ENCODE measurements around the gene ARHGAP12.

The ARHGAP12 gene

GRCh38 chr10:31789555-31789954, 139.1 kb downstream of the ARHGAP12 start:
- Histone ChIP-seq H3K36me3 (ENCODE audit: control insufficient read depth in 2 of 2, insufficient read depth in 2 of 2, low read length in 2 of 2) (no peaks in the 10 kb centered on the region), H3K27me3 (ENCODE audit: control insufficient read depth in 1 of 2, insufficient read depth in 2 of 2, low read length in 2 of 2) (no peaks in the 10 kb centered on the region), H3K9ac (ENCODE audit: low read length in 2 of 2) (no peak overlapping the region), H3K9me3 (ENCODE audit: control insufficient read depth in 2 of 2, low read length in 2 of 2) (no peaks in the 10 kb centered on the region), H3K4me3 (ENCODE audit: low read length in 2 of 2) (no peak overlapping the region), H3K27ac (ENCODE audit: low read length) (no peak overlapping the region), H3K4me1 (ENCODE audit: control insufficient read depth, insufficient read depth, low read length) (no peaks in the 10 kb centered on the region)

GRCh38 chr10:31782701-31783100, 145.9 kb downstream of the ARHGAP12 start:
- H3K27me3 ChIP-seq (ENCODE audit: control insufficient read depth in 1 of 2, insufficient read depth in 2 of 2, low read length in 2 of 2): no peaks in the 10 kb centered on the region
- no peak overlapping the region for H3K4me3 ChIP-seq (ENCODE audit: low read length in 2 of 2)
- H3K9ac ChIP-seq (ENCODE audit: low read length in 2 of 2): no peak overlapping the region
- H3K27ac ChIP-seq (ENCODE audit: low read length): no peak overlapping the region
- H3K9me3 ChIP-seq (ENCODE audit: control insufficient read depth in 2 of 2, low read length in 2 of 2): no peaks in the 10 kb centered on the region
- no peaks in the 10 kb centered on the region for H3K36me3 ChIP-seq (ENCODE audit: control insufficient read depth in 2 of 2, insufficient read depth in 2 of 2, low read length in 2 of 2)
- H3K4me1 ChIP-seq (ENCODE audit: control insufficient read depth, insufficient read depth, low read length): no peaks in the 10 kb centered on the region

- H3K27ac ChIP-seq (ENCODE audit: low read length): no peak overlapping the region
- no peak overlapping the region for H3K4me3 ChIP-seq (ENCODE audit: low read length in 2 of 2)
- no peak overlapping the region for H3K9ac ChIP-seq (ENCODE audit: low read length in 2 of 2)
- no peaks in the 10 kb centered on the region for H3K9me3 ChIP-seq (ENCODE audit: control insufficient read depth in 2 of 2, low read length in 2 of 2)
- H3K4me1 ChIP-seq (ENCODE audit: control insufficient read depth, insufficient read depth, low read length): no peaks in the 10 kb centered on the region
- no peaks in the 10 kb centered on the region for H3K27me3 ChIP-seq (ENCODE audit: control insufficient read depth in 1 of 2, insufficient read depth in 2 of 2, low read length in 2 of 2)
- no peaks in the 10 kb centered on the region for H3K36me3 ChIP-seq (ENCODE audit: control insufficient read depth in 2 of 2, insufficient read depth in 2 of 2, low read length in 2 of 2)
Measured at GRCh38 chr10:31780717-31781116, 147.9 kb downstream of the ARHGAP12 start.

- no peak overlapping the region for H3K27ac ChIP-seq (ENCODE audit: low read length)
- no peak overlapping the region for H3K9ac ChIP-seq (ENCODE audit: low read length in 2 of 2)
- H3K4me1 ChIP-seq (ENCODE audit: control insufficient read depth, insufficient read depth, low read length): peaks cover 3% of the 10 kb centered on the region
- H3K36me3 ChIP-seq (ENCODE audit: control insufficient read depth in 2 of 2, insufficient read depth in 2 of 2, low read length in 2 of 2): no peaks in the 10 kb centered on the region
- H3K9me3 ChIP-seq (ENCODE audit: control insufficient read depth in 2 of 2, low read length in 2 of 2): no peaks in the 10 kb centered on the region
- no peaks in the 10 kb centered on the region for H3K27me3 ChIP-seq (ENCODE audit: control insufficient read depth in 1 of 2, insufficient read depth in 2 of 2, low read length in 2 of 2)
- H3K4me3 ChIP-seq (ENCODE audit: low read length in 2 of 2): no peak overlapping the region
Measured at GRCh38 chr10:31778627-31779026, 150.0 kb downstream of the ARHGAP12 start.

GRCh38 chr10:31776159-31776558, 152.5 kb downstream of the ARHGAP12 start:
- no peak overlapping the region for H3K27ac ChIP-seq (ENCODE audit: low read length)
- no peak overlapping the region for H3K4me3 ChIP-seq (ENCODE audit: low read length in 2 of 2)
- peaks cover 10% of the 10 kb centered on the region for H3K4me1 ChIP-seq (ENCODE audit: control insufficient read depth, insufficient read depth, low read length)
- H3K36me3 ChIP-seq (ENCODE audit: control insufficient read depth in 2 of 2, insufficient read depth in 2 of 2, low read length in 2 of 2): no peaks in the 10 kb centered on the region
- H3K9me3 ChIP-seq (ENCODE audit: control insufficient read depth in 2 of 2, low read length in 2 of 2): no peaks in the 10 kb centered on the region
- no peaks in the 10 kb centered on the region for H3K27me3 ChIP-seq (ENCODE audit: control insufficient read depth in 1 of 2, insufficient read depth in 2 of 2, low read length in 2 of 2)
- H3K9ac ChIP-seq (ENCODE audit: low read length in 2 of 2): no peak overlapping the region

- Histone ChIP-seq H3K27ac (ENCODE audit: low read length) (no peak overlapping the region), H3K9me3 (ENCODE audit: control insufficient read depth in 2 of 2, low read length in 2 of 2) (no peaks in the 10 kb centered on the region), H3K36me3 (ENCODE audit: control insufficient read depth in 2 of 2, insufficient read depth in 2 of 2, low read length in 2 of 2) (no peaks in the 10 kb centered on the region), H3K4me3 (ENCODE audit: low read length in 2 of 2) (no peak overlapping the region), H3K27me3 (ENCODE audit: control insufficient read depth in 1 of 2, insufficient read depth in 2 of 2, low read length in 2 of 2) (no peaks in the 10 kb centered on the region), H3K4me1 (ENCODE audit: control insufficient read depth, insufficient read depth, low read length) (peaks cover 11% of the 10 kb centered on the region), H3K9ac (ENCODE audit: low read length in 2 of 2) (no peak overlapping the region)
Measured at GRCh38 chr10:31774928-31775650, 153.5 kb downstream of the ARHGAP12 start.

- H3K4me3 ChIP-seq (ENCODE audit: low read length in 2 of 2): no peak overlapping the region
- peaks cover 11% of the 10 kb centered on the region for H3K4me1 ChIP-seq (ENCODE audit: control insufficient read depth, insufficient read depth, low read length)
- no peak overlapping the region for H3K9ac ChIP-seq (ENCODE audit: low read length in 2 of 2)
- no peaks in the 10 kb centered on the region for H3K9me3 ChIP-seq (ENCODE audit: control insufficient read depth in 2 of 2, low read length in 2 of 2)
- H3K27me3 ChIP-seq (ENCODE audit: control insufficient read depth in 1 of 2, insufficient read depth in 2 of 2, low read length in 2 of 2): no peaks in the 10 kb centered on the region
- no peaks in the 10 kb centered on the region for H3K36me3 ChIP-seq (ENCODE audit: control insufficient read depth in 2 of 2, insufficient read depth in 2 of 2, low read length in 2 of 2)
- H3K27ac ChIP-seq (ENCODE audit: low read length): no peak overlapping the region
Measured at GRCh38 chr10:31774299-31774900, 154.2 kb downstream of the ARHGAP12 start.

- no peak overlapping the region for H3K27ac ChIP-seq (ENCODE audit: low read length)
- no peak overlapping the region for H3K9ac ChIP-seq (ENCODE audit: low read length in 2 of 2)
Measured at GRCh38 chr10:31773749-31774298, 154.8 kb downstream of the ARHGAP12 start.

GRCh38 chr10:31771331-31771831, 157.2 kb downstream of the ARHGAP12 start:
- Histone ChIP-seq H3K4me3 (ENCODE audit: low read length in 2 of 2) (no peak overlapping the region), H3K4me1 (ENCODE audit: control insufficient read depth, insufficient read depth, low read length) (peaks cover 11% of the 10 kb centered on the region), H3K9me3 (ENCODE audit: control insufficient read depth in 2 of 2, low read length in 2 of 2) (no peaks in the 10 kb centered on the region), H3K27me3 (ENCODE audit: control insufficient read depth in 1 of 2, insufficient read depth in 2 of 2, low read length in 2 of 2) (no peaks in the 10 kb centered on the region), H3K36me3 (ENCODE audit: control insufficient read depth in 2 of 2, insufficient read depth in 2 of 2, low read length in 2 of 2) (no peaks in the 10 kb centered on the region), H3K9ac (ENCODE audit: low read length in 2 of 2) (no peak overlapping the region), H3K27ac (ENCODE audit: low read length) (peak overlapping the region; percentile 46)

More at GRCh38 chr10:31773749-31774298, 154.8 kb downstream of the ARHGAP12 start:
- Histone ChIP-seq H3K36me3 (ENCODE audit: control insufficient read depth in 2 of 2, insufficient read depth in 2 of 2, low read length in 2 of 2) (no peaks in the 10 kb centered on the region), H3K27me3 (ENCODE audit: control insufficient read depth in 1 of 2, insufficient read depth in 2 of 2, low read length in 2 of 2) (no peaks in the 10 kb centered on the region), H3K4me3 (ENCODE audit: low read length in 2 of 2) (no peak overlapping the region), H3K9me3 (ENCODE audit: control insufficient read depth in 2 of 2, low read length in 2 of 2) (no peaks in the 10 kb centered on the region), H3K4me1 (ENCODE audit: control insufficient read depth, insufficient read depth, low read length) (peaks cover 11% of the 10 kb centered on the region)

GRCh38 chr10:31770307-31770902, 158.2 kb downstream of the ARHGAP12 start:
- no peaks in the 10 kb centered on the region for H3K36me3 ChIP-seq (ENCODE audit: control insufficient read depth in 2 of 2, insufficient read depth in 2 of 2, low read length in 2 of 2)
- H3K4me3 ChIP-seq (ENCODE audit: low read length in 2 of 2): no peak overlapping the region
- no peaks in the 10 kb centered on the region for H3K9me3 ChIP-seq (ENCODE audit: control insufficient read depth in 2 of 2, low read length in 2 of 2)
- peaks cover 11% of the 10 kb centered on the region for H3K4me1 ChIP-seq (ENCODE audit: control insufficient read depth, insufficient read depth, low read length)
- no peaks in the 10 kb centered on the region for H3K27me3 ChIP-seq (ENCODE audit: control insufficient read depth in 1 of 2, insufficient read depth in 2 of 2, low read length in 2 of 2)
- peak overlapping the region; percentile 46 for H3K27ac ChIP-seq (ENCODE audit: low read length)
- H3K9ac ChIP-seq (ENCODE audit: low read length in 2 of 2): no peak overlapping the region
